CD4-positive, alpha-beta T cell treated with Interferon gamma for 1 hour (primary cell): Measurements from ENCODE around the gene TNN.

Source experiments
- DNase-seq: peaks from one replicate; pipeline ENCODE4 v3.0.0-alpha.2; 2020

TNN gene

GRCh38 chr1:175148068-175148467 is 80.4 kb downstream of the TNN start:
- no peak for DNase-seq

- no peak for DNase-seq
These were observed 83.1 kb downstream of the TNN start for GRCh38 chr1:175150596-175151319.

- DNase-seq: peak; percentile 56
These were observed 84.5 kb downstream of the TNN start for GRCh38 chr1:175152006-175152652.

DNA sequence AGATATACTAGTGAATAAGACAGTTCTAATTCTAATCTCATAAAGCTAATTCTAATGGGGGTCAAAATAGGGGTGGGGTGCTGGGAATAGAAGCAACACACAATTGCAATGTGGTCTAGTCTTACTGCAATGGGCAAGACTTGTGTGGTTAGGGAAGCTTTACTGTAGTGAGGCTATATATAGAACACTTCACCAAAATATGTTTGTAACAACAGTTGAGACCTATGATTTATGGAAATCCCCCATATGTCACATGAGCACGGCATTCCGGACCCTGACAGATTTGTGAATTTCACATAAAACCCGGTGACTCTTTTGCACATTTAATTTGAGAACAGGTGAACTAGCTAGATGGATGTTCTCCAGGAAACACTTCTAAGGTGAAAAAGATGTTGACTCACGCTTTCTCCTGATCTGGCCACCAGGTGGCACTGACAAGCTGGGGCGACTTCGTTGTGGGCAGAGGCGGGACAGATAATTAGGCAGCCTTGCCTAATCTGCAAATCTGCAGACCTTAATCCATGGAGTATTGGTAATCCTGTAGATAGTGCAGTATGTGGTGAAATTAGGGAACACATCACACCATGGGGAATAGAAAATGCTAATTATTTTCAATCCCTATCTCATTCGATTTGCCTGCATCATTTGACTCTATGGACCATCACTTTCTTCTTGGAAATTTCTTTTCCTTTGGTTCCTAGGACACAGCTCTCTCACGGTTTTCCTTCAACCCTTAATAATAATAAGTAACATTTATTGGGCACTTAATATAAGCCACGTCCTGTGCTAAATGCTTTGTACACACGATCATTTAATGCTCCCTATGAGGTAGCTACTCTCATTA is 87.2 kb downstream of the TNN start:
- peak; percentile 63 for DNase-seq

- DNase-seq: no peak
These were observed 87.8 kb downstream of the TNN start for GRCh38 chr1:175155473-175155856.

DNA sequence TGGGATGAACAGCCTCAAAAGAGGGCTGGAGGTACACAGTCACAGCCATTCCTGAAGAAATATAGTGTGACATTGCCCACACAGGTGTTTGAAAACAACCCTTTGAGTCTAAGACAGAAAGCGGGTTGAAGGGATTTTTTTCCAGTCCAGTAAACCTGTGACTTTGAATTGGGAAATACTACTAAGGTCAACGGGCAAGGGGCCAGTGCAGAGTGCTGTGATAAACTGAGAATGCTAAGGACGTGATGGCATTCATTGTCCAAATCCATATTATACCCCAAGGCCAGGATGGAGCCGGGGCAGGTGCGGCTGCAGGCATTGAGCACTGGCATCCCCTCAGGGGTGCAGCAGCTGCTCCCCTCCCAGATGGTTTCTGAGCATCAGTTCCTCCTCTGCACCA is 88.3 kb downstream of the TNN start:
- no peak for DNase-seq

DNA sequence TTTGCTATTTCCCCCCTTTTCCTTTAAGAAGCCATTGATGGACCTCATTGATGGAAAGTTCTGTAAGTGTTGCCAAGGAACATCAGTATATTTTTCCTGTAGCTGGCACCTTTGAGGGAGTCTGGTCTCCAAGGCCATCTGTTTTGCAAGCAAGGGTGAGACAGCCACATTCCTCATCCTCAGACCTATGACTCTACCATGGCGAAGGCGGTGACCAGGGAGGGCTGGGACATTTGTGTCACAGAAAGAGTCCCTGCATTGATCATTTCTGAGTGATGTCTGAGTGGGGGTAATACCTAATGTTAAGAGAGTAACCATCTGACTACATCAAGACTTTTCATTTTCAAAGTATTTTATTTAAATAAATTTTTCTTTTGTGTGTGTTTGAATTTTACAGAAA is 89.6 kb downstream of the TNN start:
- DNase-seq: no peak

- DNase-seq: no peak
These were observed 90.5 kb downstream of the TNN start for GRCh38 chr1:175158170-175158591.

DNA sequence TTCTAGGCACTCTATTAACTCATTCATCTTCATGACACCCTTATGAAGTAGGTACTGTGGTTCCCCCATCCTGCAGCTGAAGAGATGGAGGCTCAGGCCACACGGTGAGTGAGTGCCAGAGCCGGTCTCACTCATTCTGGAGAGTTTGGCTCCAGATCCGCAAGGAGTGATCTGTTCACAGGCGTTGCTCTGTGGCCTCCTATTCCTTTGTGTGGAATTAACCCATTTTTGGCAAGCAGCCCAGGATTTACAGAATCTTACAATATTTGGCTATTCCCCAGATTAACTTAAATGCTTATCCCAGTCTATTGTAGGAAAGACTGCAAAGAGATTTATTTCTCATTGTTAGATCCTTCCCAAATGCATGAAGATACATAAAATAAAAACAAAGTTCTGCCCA is 95.3 kb downstream of the TNN start:
- DNase-seq: no peak

DNA sequence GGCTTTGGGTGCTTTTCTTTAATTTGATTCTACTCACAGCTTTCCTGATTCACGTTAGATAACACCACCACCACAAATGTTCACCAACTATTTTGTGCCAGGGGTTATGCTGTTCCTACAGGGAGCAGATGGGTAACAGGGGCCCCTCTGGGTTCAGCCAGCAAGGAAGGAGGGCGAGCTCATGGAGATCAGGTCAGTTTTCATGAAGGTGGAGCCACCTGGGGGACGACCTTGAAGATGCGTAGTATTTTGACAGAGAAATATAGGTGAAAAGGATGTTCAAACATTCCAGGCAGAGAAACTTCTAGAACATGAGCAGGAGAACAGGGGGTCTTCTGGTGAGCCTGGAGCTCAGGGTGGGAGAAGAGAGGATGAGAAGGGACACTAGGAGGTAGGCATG is 96.1 kb downstream of the TNN start:
- no peak for DNase-seq

DNA sequence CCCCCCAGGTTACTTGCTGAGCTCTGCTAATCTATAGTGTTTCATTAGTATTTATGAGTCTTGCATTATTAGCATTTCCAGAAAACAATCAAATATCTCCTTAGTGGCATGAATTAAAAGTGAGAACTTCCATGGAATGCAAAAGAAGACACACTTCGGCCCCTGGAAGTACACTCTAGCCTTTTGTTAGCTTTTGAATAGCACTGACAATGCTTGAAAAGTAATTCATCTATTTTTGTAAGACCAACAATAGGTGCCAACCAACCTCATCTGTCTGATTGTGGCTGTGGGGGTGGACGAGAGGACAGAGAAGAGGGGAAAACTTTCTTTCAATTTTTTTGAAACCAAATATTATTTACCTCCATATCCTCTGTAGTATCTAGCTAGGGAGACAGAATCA is 97.1 kb downstream of the TNN start:
- DNase-seq: no peak

GRCh38 chr1:175166746-175167145 is 99.1 kb downstream of the TNN start:
- DNase-seq: no peak

GRCh38 chr1:175167861-175168260 is 100.2 kb downstream of the TNN start:
- no peak for DNase-seq

DNA sequence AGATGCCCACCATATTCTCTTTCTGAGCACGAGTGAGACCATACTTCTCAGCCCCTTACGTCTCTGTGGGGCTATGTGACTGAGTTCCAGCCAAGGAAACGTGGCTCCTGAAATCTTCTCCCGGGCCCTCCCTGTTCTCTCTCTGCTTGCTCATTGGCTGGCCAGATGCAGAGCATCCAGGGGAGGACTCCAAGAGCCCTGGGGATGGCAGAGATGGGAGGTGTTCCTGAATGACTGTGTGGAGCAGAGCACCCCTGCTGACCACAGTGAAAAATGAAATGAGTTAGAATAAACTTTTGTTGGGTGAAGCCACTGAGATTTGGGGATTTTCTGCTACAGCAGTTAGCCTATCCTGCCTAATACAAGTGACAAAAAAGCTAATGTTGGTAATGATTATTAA is 101.1 kb downstream of the TNN start:
- no peak for DNase-seq

- no peak for DNase-seq
These were observed 101.8 kb downstream of the TNN start for GRCh38 chr1:175169286-175170018.

DNA sequence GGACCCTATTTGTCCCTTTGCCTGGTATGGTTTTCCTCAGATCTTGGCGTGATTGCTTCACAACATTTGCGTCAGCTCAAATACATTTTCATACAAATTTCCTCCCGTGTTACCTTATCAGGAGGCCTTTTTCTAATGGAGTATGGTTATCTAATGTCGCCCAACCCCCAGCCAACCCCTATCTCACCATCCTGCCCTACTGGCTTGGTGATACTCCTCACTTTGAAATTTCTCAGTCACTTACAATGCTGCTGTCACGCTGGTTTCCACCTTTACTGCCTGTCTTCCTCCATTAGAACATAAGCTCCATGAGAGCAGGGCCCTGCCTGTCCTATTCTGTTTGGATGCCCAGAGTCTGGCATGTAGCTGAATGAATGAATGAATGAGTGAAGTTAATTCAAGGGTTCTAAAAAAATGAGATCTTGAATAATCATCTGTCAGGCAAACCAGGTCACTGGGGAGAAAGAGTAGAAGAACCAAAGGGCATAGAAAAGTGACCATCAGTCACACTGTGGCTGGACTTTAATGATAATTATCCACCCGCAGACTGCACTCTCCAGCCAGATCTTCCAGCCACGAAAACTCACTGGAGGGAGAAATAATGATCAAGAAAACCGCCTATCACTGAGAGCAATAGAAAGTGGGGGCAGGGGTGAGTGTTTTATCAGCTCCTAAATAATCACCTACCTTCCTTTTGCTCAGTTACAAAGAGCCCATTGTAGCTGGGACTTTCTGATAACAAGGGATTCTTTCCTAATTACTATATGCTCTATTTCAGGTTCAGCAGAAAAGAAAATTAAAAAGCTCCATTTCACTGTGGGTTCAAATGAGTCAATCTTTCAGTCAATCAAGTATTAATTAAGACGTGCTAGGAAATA is 103.6 kb downstream of the TNN start:
- no peak for DNase-seq

DNA sequence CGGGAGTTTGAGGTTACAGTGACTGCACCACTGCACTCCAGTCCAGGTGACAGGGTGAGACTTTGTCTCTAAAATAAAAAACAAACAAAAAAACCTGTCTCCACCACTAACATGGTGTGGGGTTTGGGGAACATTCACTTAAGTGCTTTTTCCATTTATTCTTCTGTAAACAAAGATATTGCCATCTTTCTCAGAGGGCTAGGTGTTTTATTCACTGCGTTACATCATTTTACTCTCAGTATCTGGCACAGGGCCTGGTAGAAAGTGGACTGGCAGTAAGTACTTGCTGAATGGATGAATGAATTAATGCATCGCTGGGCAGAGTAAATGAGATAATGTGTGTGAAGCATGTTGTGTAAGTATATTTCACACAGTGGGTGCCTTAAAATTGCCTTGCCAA is 104.9 kb downstream of the TNN start:
- no peak for DNase-seq

- DNase-seq: no peak
These were observed 105.9 kb downstream of the TNN start for GRCh38 chr1:175173531-175173930.

GRCh38 chr1:175174309-175175102 is 106.9 kb downstream of the TNN start:
- DNase-seq: no peak

- no peak for DNase-seq
These were observed 108.6 kb downstream of the TNN start for GRCh38 chr1:175176246-175176645.

DNA sequence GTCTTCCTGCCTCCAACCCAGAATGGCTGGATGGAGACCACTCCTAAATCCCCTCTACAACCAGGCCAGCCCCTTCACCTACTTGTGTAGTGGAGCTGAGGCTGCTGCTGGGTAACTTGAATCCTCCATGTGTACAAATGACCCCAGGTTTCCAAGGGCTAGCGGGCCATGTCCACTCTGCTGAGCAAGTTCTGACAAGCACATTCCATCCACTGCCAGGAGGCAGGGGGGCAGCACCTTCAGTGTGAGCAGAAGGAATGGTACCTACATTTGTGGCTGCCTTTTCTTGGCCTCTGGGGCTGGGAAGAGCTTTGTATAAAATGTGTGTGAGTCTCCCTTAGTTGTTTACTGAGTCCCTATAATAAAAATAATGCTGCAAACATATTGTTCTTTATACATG is 110.4 kb downstream of the TNN start:
- DNase-seq: no peak
